ENCODE measurements around the gene CASKIN1.

- no peak for TF ChIP-seq POLR2A (IDR thresholded peaks at IDR 0.05)
- TF ChIP-seq, protein P1, sequence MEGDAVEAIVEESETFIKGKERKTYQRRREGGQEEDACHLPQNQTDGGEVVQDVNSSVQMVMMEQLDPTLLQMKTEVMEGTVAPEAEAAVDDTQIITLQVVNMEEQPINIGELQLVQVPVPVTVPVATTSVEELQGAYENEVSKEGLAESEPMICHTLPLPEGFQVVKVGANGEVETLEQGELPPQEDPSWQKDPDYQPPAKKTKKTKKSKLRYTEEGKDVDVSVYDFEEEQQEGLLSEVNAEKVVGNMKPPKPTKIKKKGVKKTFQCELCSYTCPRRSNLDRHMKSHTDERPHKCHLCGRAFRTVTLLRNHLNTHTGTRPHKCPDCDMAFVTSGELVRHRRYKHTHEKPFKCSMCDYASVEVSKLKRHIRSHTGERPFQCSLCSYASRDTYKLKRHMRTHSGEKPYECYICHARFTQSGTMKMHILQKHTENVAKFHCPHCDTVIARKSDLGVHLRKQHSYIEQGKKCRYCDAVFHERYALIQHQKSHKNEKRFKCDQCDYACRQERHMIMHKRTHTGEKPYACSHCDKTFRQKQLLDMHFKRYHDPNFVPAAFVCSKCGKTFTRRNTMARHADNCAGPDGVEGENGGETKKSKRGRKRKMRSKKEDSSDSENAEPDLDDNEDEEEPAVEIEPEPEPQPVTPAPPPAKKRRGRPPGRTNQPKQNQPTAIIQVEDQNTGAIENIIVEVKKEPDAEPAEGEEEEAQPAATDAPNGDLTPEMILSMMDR (IDR thresholded peaks at IDR 0.05) = no peak
Measured at GRCh38 chr16:2230376-2230775, 34.0 kb upstream of the CASKIN1 start.
